Measurements from ENCODE around the gene ICAM5.
"Not testable (repeated sequence)": the region's sequence is repeated elsewhere in the genome, so short reads cannot be mapped to it uniquely, and the experiment has no call there.

ICAM5 gene

DNA sequence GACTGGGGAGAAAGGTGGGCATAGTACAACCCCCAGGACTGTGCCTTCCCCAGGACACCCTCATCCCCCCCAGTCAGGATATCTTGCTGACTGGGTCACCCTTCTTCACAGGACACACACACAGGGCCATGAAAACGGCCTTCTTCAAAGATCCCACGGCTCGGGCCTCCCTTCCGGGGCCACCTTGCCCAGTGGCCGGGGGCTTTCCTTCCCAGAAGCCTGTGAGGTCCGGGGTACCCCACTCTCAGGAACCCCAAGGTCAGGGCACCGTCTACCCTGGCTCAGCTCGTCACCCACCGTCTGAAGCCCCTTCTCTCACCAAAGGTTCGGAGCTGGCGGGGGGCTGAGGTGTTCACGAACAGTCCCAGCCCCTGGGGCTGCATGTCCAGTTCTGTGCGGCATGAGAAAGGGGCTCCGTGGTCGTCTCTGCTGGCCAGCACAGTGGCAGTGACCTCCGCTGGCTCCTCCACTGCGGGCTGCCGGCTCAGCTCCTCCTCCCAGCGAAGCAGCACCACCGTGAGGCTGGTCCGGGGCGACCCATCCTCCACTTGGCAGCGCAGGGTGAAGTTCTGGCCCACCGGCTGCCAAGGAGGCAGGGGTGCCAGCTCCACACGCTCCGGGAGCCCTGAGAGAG, 45.7 kb downstream of the ICAM5 start:
- H3K9ac ChIP-seq = no peak overlapping the region
- TF ChIP-seq, protein P1, sequence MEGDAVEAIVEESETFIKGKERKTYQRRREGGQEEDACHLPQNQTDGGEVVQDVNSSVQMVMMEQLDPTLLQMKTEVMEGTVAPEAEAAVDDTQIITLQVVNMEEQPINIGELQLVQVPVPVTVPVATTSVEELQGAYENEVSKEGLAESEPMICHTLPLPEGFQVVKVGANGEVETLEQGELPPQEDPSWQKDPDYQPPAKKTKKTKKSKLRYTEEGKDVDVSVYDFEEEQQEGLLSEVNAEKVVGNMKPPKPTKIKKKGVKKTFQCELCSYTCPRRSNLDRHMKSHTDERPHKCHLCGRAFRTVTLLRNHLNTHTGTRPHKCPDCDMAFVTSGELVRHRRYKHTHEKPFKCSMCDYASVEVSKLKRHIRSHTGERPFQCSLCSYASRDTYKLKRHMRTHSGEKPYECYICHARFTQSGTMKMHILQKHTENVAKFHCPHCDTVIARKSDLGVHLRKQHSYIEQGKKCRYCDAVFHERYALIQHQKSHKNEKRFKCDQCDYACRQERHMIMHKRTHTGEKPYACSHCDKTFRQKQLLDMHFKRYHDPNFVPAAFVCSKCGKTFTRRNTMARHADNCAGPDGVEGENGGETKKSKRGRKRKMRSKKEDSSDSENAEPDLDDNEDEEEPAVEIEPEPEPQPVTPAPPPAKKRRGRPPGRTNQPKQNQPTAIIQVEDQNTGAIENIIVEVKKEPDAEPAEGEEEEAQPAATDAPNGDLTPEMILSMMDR (IDR thresholded peaks at IDR 0.05) = no peak
- H3K36me3 ChIP-seq (ENCODE audit: control insufficient read depth, insufficient read depth, low read length) = no peaks in the 10 kb centered on the region
- H3K9me3 ChIP-seq (ENCODE audit: control insufficient read depth, low read length) = no peaks in the 10 kb centered on the region
- peak overlapping the region; percentile 91 for H2AFZ ChIP-seq
- peaks cover 4% of the 10 kb centered on the region for H3K79me2 ChIP-seq
- H3K4me2 ChIP-seq (ENCODE audit: low read length) = peak overlapping the region; percentile 53
- no peak overlapping the region for H3K27ac ChIP-seq
- H3K4me3 ChIP-seq (ENCODE audit: low read depth, low read length) = peak overlapping the region; percentile 98
- H3K4me1 ChIP-seq = peaks cover 11% of the 10 kb centered on the region
- H3K27me3 ChIP-seq (ENCODE audit: control insufficient read depth, insufficient read depth, low read length) = no peaks in the 10 kb centered on the region

DNA sequence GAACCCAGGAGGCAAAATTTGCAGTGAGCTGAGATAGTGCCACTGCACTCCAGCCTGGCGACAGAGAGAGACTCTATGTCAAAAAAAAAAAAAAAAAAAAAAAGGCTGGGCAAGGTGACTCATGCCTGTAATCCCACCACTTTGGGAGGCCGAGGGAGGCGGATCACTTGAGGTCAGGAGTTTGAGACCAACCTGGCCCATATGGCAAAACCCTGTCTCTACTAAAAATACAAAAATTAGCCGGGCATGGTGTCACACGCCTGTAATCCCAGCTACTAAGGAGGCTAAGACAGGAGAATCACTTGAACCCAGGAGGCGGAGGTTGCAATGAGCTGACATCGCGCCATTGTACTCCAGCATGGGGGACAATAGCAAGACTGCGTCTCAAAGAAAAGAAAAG, 47.0 kb downstream of the ICAM5 start:
- not testable (repeated sequence) for H3K4me2 ChIP-seq (ENCODE audit: low read length); H3K27ac ChIP-seq; H2AFZ ChIP-seq; H3K4me3 ChIP-seq (ENCODE audit: low read depth, low read length); H3K27me3 ChIP-seq (ENCODE audit: control insufficient read depth, insufficient read depth, low read length); H3K9me3 ChIP-seq (ENCODE audit: control insufficient read depth, low read length); H3K9ac ChIP-seq; H3K36me3 ChIP-seq (ENCODE audit: control insufficient read depth, insufficient read depth, low read length); H3K79me2 ChIP-seq
- H3K4me1 ChIP-seq = peaks cover 11% of the 10 kb centered on the region

DNA sequence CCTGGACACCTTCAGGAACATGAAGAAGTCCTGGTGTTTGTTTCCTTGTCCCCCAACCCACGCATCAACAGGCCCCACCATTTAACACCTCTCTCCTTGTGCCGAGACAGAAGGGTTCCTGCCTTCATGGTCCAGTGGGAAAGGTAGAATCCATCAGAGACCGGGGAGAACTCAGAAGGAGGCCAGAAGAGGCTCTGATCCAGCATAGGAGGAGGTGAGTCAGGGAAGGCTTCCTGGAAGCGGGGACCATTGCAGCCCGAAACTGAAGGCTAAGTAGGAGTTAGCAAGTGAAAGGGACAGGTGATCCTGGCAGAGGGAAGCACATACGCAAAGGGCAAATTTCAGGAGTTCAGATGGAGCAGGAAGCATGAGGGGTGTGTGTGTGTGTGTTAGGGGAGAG, 49.2 kb downstream of the ICAM5 start:
- peaks cover 3% of the 10 kb centered on the region for H3K4me1 ChIP-seq
- TF ChIP-seq, protein P1 (IDR thresholded peaks at IDR 0.05) = no peak
- no peaks in the 10 kb centered on the region for H3K79me2 ChIP-seq
- H3K27me3 ChIP-seq (ENCODE audit: control insufficient read depth, insufficient read depth, low read length) = no peaks in the 10 kb centered on the region
- H3K9ac ChIP-seq = no peak overlapping the region
- H3K27ac ChIP-seq = no peak overlapping the region
- no peaks in the 10 kb centered on the region for H3K36me3 ChIP-seq (ENCODE audit: control insufficient read depth, insufficient read depth, low read length)
- no peak overlapping the region for H3K4me3 ChIP-seq (ENCODE audit: low read depth, low read length)
- no peak overlapping the region for H2AFZ ChIP-seq
- no peaks in the 10 kb centered on the region for H3K9me3 ChIP-seq (ENCODE audit: control insufficient read depth, low read length)
- no peak overlapping the region for H3K4me2 ChIP-seq (ENCODE audit: low read length)

DNA sequence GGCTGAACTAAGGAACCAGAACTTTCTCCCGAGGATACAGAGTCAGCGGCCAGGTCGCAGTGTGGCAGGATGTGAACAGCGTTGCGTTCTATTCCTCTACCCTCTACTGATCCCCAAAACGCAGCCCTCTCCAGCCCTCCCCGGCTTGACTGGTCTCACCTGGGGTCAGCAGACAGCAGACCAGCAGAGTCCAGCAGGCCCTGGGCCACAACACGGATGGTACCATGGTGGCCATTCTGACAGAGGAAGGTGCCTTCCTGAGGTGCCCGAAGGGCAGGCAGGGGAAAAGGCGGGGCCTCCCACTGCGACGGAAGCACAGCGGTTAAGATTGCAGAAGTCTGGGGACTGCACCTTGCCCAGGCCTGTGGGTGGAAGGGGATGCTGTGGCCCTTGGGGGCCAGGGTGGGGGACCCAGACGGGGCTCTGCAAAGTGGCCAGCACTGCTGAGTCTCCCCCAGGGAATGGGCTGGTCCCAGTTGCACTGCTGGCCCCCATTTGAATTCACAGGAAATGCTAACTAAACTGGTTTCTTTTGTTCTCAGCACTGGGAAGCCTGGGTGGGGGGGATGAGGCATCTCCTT, 49.7 kb downstream of the ICAM5 start, which contains the start of gene ICAM3:
TSS of gene ICAM3 (minus strand) at position 245 of the 581 bp plus-strand sequence. CDS start at position 235, 10 bp downstream.
- no peaks in the 10 kb centered on the region for H3K36me3 ChIP-seq (ENCODE audit: control insufficient read depth, insufficient read depth, low read length)
- H3K4me2 ChIP-seq (ENCODE audit: low read length) = no peak within 1 kb of the TSS
- no peak within 1 kb of the TSS for H3K4me3 ChIP-seq (ENCODE audit: low read depth, low read length)
- no peak within 1 kb of the TSS for H3K9ac ChIP-seq
- no peak within 1 kb of the TSS for H3K27ac ChIP-seq
- H3K4me1 ChIP-seq = peaks cover 2% of the 10 kb centered on the region
- no peaks in the 10 kb centered on the region for H3K79me2 ChIP-seq
- H2AFZ ChIP-seq = no peak within 1 kb of the TSS
- no peaks in the 10 kb centered on the region for H3K27me3 ChIP-seq (ENCODE audit: control insufficient read depth, insufficient read depth, low read length)
- TF ChIP-seq, protein P1 (IDR thresholded peaks at IDR 0.05) = no peak
- no peaks in the 10 kb centered on the region for H3K9me3 ChIP-seq (ENCODE audit: control insufficient read depth, low read length)

DNA sequence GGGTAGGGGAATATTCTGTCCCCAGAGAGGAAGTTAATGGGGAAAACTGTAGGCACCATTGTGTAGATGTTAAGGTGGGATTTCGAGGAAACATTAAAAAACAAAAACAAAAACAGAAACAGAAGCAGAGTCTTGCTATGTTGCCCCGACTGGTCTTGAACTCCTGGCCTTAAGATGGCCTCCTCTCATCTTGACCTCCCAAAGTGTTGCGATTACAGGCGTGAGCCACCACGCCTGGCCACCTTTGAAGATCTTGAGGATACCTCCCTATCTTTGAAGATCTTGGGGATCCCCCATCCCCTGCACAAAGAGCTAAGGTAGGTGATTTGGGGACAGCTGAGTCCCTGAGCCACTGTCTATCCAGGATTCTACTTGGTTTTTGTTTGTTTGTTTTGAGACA, 50.2 kb downstream of the ICAM5 start:
- no peaks in the 10 kb centered on the region for H3K9me3 ChIP-seq (ENCODE audit: control insufficient read depth, low read length)
- H3K4me2 ChIP-seq (ENCODE audit: low read length) = no peak overlapping the region
- H3K27ac ChIP-seq = no peak overlapping the region
- H2AFZ ChIP-seq = no peak overlapping the region
- no peaks in the 10 kb centered on the region for H3K79me2 ChIP-seq
- no peak overlapping the region for H3K9ac ChIP-seq
- no peaks in the 10 kb centered on the region for H3K36me3 ChIP-seq (ENCODE audit: control insufficient read depth, insufficient read depth, low read length)
- H3K4me3 ChIP-seq (ENCODE audit: low read depth, low read length) = no peak overlapping the region
- H3K27me3 ChIP-seq (ENCODE audit: control insufficient read depth, insufficient read depth, low read length) = no peaks in the 10 kb centered on the region
- H3K4me1 ChIP-seq = no peaks in the 10 kb centered on the region
- TF ChIP-seq, protein P1 (IDR thresholded peaks at IDR 0.05) = no peak
